ENCODE results near the gene OSBPL8.
A peak's percentile ranks its signal among the peaks of the same experiment; 100 is the strongest.
"Not testable (repeated sequence)": the region's sequence is repeated elsewhere in the genome, so short reads cannot be mapped to it uniquely, and the experiment has no call there.

Gene OSBPL8

GRCh38 chr12:76375939-76376338 lies 183.6 kb downstream of the OSBPL8 start:
- no peak for FAIRE-seq
- no peak for DNase-seq (ENCODE audit: insufficient read length, low spot score)

- DNase-seq (ENCODE audit: insufficient read length, low spot score) (no peak), FAIRE-seq (no peak)
Observed at GRCh38 chr12:76375470-76375869, 184.1 kb downstream of the OSBPL8 start.

GRCh38 chr12:76374386-76375020 lies 185.1 kb downstream of the OSBPL8 start:
- no peak for FAIRE-seq

GRCh38 chr12:76368230-76368629 lies 191.3 kb downstream of the OSBPL8 start:
- no peak for DNase-seq (ENCODE audit: insufficient read length, low spot score)
- no peak for FAIRE-seq

More at GRCh38 chr12:76374386-76375020, 185.1 kb downstream of the OSBPL8 start:
- no peak for DNase-seq (ENCODE audit: insufficient read length, low spot score)

- no peak for FAIRE-seq
- DNase-seq (ENCODE audit: insufficient read length, low spot score): no peak
Observed at GRCh38 chr12:76366163-76366562, 193.4 kb downstream of the OSBPL8 start.

GRCh38 chr12:76364131-76364530 lies 195.4 kb downstream of the OSBPL8 start:
- not testable (repeated sequence) for DNase-seq (ENCODE audit: insufficient read length, low spot score); FAIRE-seq

- FAIRE-seq (no peak), DNase-seq (ENCODE audit: insufficient read length, low spot score) (no peak)
Observed at GRCh38 chr12:76360316-76360715, 199.3 kb downstream of the OSBPL8 start.

- DNase-seq (ENCODE audit: insufficient read length, low spot score): no peak
- no peak for FAIRE-seq
Observed at GRCh38 chr12:76356071-76356470, 203.5 kb downstream of the OSBPL8 start.

- FAIRE-seq (no peak), DNase-seq (ENCODE audit: insufficient read length, low spot score) (peak; percentile 92)
Observed at GRCh38 chr12:76348079-76348901, 211.3 kb downstream of the OSBPL8 start, which contains the start of gene BBS10. Gene BBS10 (minus strand): TSS chr12:76348415. CDS start chr12:76348358, 57 bp downstream.

GRCh38 chr12:76346798-76347420 lies 212.7 kb downstream of the OSBPL8 start:
- peak; percentile 76 for FAIRE-seq

GRCh38 chr12:76346236-76346635 lies 213.3 kb downstream of the OSBPL8 start:
- no peak for DNase-seq (ENCODE audit: insufficient read length, low spot score)
- FAIRE-seq: no peak

More at GRCh38 chr12:76346798-76347420, 212.7 kb downstream of the OSBPL8 start:
- no peak for DNase-seq (ENCODE audit: insufficient read length, low spot score)

GRCh38 chr12:76345569-76345968 lies 214.0 kb downstream of the OSBPL8 start:
- FAIRE-seq (no peak), DNase-seq (ENCODE audit: insufficient read length, low spot score) (no peak)

GRCh38 chr12:76341436-76342030 lies 218.0 kb downstream of the OSBPL8 start:
- DNase-seq (ENCODE audit: insufficient read length, low spot score) (no peak), FAIRE-seq (no peak)

- DNase-seq (ENCODE audit: insufficient read length, low spot score) (no peak), FAIRE-seq (no peak)
Observed at GRCh38 chr12:76340680-76341435, 218.7 kb downstream of the OSBPL8 start.

GRCh38 chr12:76337583-76337982 lies 222.0 kb downstream of the OSBPL8 start:
- DNase-seq (ENCODE audit: insufficient read length, low spot score) (no peak), FAIRE-seq (no peak)

- DNase-seq (ENCODE audit: insufficient read length, low spot score) (no peak), FAIRE-seq (no peak)
Observed at GRCh38 chr12:76332606-76333005, 227.0 kb downstream of the OSBPL8 start.

- DNase-seq (ENCODE audit: insufficient read length, low spot score): no peak
Observed at GRCh38 chr12:76329606-76330005, 230.0 kb downstream of the OSBPL8 start.

GRCh38 chr12:76329159-76329558 lies 230.4 kb downstream of the OSBPL8 start:
- peak; percentile 68 for DNase-seq (ENCODE audit: insufficient read length, low spot score)
- FAIRE-seq: peak; percentile 38

More at GRCh38 chr12:76329606-76330005, 230.0 kb downstream of the OSBPL8 start:
- no peak for FAIRE-seq

GRCh38 chr12:76319595-76320319 lies 239.8 kb downstream of the OSBPL8 start:
- FAIRE-seq; DNase-seq (ENCODE audit: insufficient read length, low spot score): not testable (repeated sequence)
